ENCODE measurements around the gene ASXL1.
A peak's percentile ranks its signal among the peaks of the same experiment; 100 is the strongest.

The ASXL1 gene

GRCh38 chr20:32468313-32468640, 110.1 kb downstream of the ASXL1 start:
- DNase-seq, result no peak

GRCh38 chr20:32468860-32469259, 110.7 kb downstream of the ASXL1 start:
- no peak for DNase-seq

- DNase-seq, result peak in 1 of 2 experiments; percentile 68
These were observed 112.1 kb downstream of the ASXL1 start for GRCh38 chr20:32470025-32470861.

- DNase-seq, result no peak
These were observed 112.8 kb downstream of the ASXL1 start for GRCh38 chr20:32470940-32471339.

GRCh38 chr20:32472581-32473207, 114.6 kb downstream of the ASXL1 start:
- DNase-seq, result no peak

- peak in 1 of 2 experiments; percentile 61 for DNase-seq
These were observed 115.3 kb downstream of the ASXL1 start for GRCh38 chr20:32473231-32474008.

- DNase-seq, result no peak
These were observed 116.0 kb downstream of the ASXL1 start for GRCh38 chr20:32474009-32474716.

- DNase-seq, result no peak
These were observed 116.5 kb downstream of the ASXL1 start for GRCh38 chr20:32474717-32474966.

- peak; percentile 51 to 84 for DNase-seq
These were observed 117.1 kb downstream of the ASXL1 start for GRCh38 chr20:32474967-32475811.

- DNase-seq, result no peak
These were observed 118.8 kb downstream of the ASXL1 start for GRCh38 chr20:32476684-32477593.

- no peak for DNase-seq
These were observed 119.7 kb downstream of the ASXL1 start for GRCh38 chr20:32477594-32478512.

- no peak for DNase-seq
These were observed 120.4 kb downstream of the ASXL1 start for GRCh38 chr20:32478576-32478975.

GRCh38 chr20:32479012-32479411, 120.9 kb downstream of the ASXL1 start:
- DNase-seq, result no peak

- DNase-seq, result no peak
These were observed 121.6 kb downstream of the ASXL1 start for GRCh38 chr20:32479697-32480171.

GRCh38 chr20:32480371-32481241, 122.5 kb downstream of the ASXL1 start:
- no peak for DNase-seq

GRCh38 chr20:32481311-32482142, 123.4 kb downstream of the ASXL1 start:
- DNase-seq, result peak in 1 of 2 experiments; percentile 22

- DNase-seq, result no peak
These were observed 124.0 kb downstream of the ASXL1 start for GRCh38 chr20:32482143-32482441.

All from NCI-H526 (cell line).